ENCODE results near the gene EIF4H.
"Not testable (repeated sequence)": the region's sequence is repeated elsewhere in the genome, so short reads cannot be mapped to it uniquely, and the experiment has no call there.

EIF4H gene

DNA sequence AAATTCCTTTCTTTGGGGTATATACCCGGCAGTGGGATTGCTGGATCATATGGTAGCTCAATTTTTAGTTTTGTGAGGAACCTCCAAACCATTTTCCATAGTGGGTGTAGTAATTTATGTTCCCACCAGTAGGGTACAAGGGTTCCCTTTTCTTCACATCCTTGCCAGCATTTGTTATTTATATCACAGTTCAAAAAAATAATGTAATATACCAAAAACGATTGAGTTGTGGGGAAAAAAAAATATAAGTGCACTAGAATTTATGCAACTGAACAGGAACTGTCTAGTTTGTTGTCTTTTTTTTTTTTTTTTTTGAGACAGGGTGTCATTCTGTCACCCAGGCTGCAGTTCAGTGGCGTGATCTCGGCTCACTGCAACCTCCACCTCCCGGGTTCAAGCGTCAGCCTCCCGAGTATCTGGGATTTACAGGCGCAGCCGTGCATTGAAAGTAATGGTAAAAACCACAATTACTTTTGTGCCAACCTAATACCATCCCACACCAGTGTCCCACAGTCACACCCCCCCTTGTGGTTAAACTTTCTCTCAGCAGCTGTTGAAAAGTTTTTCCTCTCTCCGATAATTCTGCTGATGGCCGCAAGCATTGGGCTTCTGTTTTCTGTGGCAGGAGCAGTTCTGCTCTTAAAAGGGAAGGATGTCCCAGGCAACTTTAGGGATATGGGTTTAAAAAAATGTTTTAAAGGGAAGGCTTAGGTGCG, 28.8 kb downstream of the EIF4H start:
- no peak for DNase-seq

DNA sequence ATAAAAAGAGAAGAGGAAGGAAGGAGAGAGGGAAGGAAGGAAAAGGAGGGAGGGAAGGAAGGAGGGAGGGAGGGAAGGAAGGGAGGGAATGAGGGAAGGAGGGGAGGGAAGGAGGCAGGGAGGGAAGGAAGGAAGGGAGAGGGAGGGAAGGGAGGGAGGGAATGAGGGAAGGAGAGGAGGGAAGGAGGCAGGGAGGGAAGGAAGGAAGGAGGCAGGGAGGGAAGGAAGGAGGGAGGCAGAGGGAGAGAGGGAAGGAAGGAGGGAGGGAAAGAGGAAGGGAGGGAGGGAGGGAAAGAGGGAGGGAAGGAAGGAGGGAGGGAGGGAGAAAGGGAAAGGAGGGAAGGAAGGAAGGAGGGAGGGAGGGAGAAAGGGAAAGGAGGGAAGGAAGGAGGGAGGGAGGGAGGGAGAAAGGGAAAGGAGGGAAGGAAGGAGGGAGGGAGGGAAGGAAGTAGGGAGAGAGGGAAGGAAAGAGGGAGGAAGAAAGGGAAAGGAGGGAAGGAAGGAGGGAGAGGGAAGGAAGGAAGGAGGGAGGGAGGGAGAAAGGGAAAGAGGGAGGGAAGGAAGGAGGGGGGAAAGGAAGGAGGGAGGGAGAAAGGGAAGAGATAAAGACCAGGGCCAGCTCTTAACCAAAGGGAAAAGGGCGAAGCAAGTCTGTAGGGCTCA, 29.9 kb downstream of the EIF4H start:
- DNase-seq, result no peak

DNA sequence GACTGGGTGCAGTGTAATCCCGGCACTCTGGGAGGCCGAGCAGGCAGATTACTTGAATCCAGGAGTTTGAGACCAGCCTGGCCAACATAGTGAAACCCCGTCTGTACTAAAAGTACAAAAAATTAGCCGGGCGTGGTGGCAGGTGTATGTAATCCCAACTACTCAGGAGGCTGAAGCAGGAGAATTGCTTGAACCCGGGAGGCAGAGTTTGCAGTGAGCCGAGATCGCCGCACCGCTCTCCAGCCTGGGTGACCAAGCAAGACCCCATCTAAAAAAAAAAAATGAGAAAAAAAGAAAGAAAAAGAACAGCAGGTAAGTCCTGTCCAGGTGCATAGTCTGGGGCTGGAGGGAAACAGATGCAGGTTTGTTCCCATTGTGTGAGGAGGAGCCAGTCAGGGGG, 31.9 kb downstream of the EIF4H start:
- DNase-seq, result not testable (repeated sequence)

DNA sequence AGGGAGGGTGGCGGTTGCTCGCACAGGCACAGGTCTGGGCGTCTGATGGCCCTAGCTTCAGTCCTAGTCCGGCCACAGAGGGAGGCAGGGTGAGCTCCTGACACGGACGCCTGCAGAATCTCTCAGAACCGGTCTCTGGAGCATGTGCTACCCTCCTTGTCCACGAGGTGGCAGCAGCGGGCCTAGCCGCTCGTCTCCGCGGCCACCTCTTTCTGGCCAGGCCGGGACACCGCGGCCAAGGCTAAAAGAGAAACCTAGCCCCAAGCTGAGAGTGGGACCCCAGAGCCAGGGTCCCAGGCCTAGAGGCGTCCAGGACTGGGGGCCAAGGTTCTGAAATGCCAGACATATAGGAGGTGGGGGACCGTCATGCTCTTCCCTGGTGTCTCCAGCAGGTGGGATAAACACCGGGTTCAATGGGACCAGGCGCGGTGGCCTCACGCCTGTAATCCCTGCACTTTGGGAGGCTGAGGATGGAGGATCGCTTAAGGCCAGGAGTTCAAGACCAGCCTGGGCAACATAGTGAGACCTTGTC, 32.5 kb downstream of the EIF4H start:
- DNase-seq, result peak; percentile 93

DNA sequence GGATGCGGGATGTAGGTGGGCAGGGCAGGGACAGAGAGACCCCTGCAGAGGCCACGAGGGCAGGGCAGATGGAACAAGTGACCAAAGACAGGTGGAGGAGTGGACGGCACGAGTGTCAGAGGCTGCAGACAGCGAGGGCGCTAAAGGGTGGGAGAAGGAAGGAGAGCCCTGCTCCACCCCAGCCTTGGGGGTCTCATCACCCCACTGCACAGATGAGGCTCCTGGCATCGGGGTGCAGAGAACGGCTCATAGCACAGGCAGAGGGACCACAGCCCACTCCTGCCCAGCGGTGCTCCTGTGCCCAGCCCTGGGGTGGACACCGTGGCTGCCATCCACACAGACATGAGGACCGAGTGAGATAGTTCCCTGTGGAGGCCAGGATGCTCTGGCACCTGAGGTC, 33.4 kb downstream of the EIF4H start:
- no peak for DNase-seq

DNA sequence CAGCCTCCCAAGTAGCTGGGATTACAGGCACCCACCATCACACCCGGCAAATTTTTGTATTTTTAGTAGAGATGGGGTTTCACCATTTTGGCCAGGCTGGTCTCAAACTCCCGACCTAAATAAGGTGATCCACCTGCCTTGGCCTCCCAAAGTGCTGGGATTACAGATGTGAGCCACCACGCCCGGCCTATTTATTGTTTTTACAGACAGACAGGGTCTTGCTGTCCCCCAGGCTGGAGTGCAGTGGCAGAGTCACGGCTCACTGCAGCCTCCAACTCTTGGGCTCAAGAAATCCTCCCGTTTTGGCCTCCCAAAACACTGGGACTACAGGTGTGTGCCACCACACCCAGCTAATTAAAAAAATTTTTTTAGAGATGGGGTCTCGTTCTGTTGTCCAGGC, 34.1 kb downstream of the EIF4H start:
- not testable (repeated sequence) for DNase-seq

DNA sequence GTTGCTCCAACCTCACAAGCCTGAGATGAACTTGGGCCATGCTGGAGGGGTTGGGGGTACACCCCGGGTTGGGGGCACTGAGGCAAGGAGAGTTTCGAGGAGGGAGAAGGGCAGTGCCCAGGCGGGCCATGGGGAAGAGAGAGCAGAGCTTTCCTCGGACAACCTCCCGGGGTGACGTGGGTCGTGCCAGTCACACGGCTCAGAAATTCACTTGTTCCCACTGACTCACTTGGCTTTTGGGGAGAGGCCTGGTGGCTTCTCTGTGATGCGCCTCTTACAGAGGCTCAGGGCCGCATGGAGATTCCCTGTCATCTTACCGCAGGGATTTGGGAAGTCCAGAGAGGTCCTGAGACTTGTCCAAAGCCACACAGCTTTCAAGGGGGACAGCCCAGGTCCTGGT, 38.5 kb downstream of the EIF4H start:
- no peak for DNase-seq

DNA sequence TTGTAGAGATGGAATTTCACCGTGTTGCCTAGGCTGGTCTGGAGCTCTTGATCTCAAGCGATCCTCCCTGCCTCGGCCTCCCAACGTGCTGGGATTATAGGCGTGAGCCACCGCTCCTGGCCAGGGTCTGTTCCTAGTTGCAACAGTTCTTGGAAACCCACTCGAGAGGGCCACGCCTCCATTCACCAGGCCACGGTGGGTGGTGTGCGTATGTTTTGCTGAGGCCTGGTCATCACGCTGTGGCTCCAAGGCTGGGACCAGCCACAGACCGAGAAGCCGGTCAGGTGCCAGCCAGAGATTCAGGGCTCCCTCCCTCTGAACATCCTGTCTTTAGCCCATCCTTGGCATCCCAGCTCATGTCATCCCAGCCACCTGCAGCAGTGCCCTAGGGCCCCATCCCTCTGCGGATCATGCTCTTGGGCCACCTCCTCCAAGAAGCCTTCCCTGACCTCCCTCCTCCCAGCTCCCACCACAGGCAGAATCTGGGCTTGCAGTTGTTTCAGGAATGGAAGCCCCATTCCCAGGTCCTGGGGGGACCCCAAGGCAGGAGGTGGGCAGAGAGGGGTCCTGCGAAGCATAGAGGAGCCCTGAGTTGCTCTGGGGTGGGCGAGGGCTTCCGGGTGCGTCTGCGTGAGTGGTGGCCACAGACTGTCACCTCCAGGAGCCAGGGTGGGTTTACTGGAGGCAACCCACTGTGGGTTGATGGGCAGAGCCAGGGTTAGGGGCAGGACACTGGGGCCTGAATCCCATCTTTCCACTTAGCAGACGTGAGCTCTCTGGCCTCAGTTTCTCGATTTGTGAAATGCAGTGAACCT, 40.9 kb downstream of the EIF4H start:
- DNase-seq, result no peak

DNA sequence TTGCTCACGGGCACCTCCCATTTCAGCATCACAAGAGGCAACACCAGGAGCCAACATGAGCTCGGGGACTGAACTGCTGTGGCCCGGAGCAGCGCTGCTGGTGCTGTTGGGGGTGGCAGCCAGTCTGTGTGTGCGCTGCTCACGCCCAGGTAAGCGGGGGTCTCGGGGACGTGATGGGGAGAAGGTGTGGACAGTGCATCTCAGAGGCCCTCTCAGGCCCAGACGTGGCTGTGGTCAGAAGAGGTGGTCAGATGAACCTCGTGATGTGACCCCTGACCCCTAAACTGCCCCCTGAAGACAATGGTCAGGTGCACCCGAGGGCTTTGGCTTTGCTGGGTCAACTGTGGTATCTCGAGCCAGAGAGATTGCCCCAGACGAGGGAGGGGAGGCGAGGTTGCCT, 41.8 kb downstream of the EIF4H start:
- DNase-seq, result no peak

DNA sequence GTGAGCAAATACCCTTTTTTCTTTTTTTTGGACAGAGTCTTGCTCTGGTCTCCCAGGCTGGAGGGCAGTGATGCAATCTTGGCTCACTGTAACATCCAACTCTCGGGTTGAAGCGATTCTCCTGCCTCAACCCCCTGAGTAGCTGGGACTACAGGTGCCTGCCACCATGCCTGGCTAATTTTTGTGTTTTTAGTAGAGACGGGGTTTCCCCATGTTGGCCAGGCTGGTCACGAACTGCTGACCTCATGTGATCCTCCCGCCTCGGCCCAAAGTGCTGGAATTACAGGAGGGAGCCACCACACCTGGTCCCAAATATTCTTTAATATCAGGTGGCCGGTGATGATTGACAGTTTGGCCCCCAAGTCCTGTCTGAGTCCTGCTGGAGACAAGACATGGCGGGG, 42.2 kb downstream of the EIF4H start:
- DNase-seq, result no peak

DNA sequence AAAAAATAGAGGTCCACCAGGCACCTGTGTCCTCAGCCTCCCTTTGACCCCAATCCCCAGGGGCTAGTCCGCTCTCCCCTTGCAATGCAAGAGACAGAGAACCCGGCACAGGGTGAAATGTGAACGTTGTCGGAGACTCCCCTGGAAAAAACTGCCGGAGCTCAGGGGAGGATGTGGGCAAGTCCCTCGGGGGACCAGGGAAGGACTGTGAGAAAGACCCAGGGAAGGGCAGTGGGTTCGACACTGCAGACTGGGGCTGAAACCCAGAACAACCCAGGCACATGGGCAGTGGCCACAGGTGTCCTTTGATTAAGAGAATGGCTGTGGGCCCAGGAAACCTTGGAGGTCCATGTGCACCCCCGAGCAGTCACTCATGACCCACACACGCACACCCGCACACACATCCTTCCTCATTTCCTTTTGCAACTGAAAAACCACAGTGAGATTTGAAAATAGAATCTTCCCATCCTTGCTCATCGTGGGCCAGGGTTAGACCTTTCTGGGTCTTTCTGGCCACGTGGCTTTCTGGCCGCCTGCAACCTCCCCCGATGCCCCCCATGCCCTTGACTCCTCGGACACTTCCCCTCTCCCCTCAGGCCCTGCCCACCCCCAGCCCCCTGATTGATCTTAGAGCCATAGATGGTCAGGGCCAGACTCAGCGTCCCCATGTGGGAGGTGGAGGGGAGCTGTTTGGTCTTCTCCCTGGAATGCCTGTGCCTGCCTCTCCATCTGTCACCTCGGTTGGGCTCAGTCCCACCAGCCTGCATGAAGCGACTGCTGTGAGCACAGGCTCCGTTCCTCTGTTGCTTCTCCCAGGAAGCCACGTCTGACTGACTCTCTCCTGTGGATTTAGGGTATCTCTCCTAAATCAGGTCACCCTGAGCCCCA, 43.5 kb downstream of the EIF4H start:
- no peak for DNase-seq

DNA sequence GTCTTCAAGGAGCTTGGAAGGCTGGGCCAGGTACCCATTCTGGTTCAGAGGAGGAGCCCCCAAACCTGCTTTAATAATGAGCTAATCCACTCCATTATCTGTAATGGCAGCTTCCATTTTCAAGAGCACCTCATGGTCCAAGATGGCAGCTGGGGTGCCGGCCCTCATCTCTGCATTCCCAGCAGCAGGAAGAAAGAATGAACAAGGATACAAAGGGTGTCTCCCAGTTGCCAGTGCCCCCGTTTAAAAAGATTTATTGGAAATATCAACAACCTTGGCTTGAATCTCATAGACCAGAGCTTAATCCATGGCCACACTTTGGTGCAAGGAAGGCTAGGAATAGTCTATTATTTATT, 44.2 kb downstream of the EIF4H start:
- DNase-seq, result no peak

DNA sequence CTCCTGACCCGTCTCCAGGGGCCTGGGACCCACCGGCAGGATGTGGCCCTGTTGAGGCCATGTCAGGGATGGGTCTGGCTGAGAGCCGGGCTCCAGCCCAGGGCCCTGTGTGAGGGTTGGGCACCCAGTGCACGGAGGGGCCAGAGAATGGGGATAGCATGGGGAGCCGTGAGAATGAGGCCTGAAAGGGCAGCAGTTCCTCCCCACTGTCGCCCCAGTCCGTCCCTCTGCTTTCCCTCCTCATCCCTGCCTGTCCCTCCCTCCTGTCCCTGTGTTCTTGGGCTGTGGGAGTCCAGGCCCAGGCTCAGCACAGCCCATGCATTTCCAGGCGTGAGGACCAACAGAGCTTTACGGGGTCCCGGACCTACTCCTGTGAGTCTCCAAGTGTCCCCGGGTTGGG, 45.3 kb downstream of the EIF4H start:
- no peak for DNase-seq

DNA sequence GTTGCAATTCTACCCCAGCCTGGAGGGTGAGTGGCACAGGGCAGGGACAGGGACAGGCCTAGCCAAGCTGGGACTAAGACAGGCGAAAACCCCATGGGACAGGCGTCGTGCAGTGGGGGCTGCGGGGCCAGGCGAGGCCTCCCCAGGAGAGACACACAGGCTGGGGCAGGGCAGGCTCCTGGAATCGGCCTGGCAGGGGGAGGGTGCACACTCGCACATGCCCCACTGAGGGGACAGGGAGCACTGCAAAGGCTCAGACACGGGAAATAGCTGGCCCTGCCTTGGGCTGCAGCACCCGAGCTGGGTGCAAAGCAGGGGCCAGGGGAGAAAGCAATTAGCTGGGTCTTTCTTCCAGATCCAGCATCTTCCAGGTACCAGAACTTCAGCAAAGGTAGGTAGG, 46.1 kb downstream of the EIF4H start:
- DNase-seq, result no peak

DNA sequence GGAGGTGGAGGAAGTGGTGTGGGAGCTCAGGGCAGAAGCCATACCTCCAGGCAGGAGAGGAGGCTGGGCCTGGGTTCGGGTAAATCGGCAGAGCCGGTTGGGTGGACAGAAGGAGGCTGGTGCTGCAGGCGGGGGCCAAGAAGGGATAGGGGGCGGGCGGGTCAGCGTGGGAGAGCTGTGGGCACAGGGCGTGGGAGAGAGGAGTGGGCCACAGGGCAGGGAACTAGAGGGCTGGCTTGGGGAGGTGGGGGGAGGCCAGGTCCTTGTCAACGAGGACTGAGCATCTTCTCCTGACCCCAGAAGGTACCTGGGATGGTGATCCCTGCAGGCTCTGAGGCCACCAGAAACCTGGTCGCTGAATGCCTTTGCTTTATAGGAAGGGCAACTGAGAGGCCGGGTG, 47.6 kb downstream of the EIF4H start:
- DNase-seq, result no peak

DNA sequence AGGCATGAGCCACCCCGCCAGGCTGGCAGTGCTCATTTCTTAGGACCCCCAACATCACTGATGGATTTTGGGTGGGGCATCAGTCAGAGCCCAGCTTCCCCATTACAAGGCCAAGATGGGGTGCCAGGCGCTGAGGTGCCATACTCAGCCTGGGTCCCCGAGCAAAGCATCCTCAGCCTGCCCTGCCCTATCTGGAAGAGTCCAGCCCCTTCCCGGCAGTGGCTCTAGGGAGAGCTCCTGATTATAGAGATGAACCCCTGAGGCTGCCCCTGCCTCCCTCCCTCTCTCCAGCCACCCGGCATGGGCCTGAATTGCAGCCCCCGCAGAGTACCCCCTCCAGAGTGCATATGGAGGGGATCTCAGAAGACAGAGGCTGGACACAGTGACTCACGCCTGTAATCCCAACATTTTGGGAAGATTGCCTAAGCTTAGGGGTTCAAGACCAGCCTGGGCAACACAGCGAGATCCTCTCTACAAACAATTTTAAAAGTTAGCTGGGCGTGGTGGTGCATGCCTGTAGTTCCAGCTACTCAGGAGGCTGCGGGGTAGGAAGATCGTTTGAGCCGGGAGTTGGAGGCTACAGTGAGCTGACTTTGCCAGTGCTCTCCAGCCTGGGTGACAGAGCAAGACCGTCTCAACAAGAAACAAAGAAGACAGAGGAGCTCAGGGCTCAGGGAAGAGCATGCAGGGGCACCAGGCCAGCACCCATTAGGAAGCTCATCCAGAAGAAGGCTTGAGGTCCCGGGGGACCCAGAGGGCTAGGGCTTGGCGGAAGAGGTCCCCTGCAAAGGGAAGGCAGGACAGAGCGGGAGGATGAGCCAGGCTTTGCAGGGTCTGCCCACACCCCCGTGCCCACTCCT, 48.9 kb downstream of the EIF4H start:
- no peak for DNase-seq

DNA sequence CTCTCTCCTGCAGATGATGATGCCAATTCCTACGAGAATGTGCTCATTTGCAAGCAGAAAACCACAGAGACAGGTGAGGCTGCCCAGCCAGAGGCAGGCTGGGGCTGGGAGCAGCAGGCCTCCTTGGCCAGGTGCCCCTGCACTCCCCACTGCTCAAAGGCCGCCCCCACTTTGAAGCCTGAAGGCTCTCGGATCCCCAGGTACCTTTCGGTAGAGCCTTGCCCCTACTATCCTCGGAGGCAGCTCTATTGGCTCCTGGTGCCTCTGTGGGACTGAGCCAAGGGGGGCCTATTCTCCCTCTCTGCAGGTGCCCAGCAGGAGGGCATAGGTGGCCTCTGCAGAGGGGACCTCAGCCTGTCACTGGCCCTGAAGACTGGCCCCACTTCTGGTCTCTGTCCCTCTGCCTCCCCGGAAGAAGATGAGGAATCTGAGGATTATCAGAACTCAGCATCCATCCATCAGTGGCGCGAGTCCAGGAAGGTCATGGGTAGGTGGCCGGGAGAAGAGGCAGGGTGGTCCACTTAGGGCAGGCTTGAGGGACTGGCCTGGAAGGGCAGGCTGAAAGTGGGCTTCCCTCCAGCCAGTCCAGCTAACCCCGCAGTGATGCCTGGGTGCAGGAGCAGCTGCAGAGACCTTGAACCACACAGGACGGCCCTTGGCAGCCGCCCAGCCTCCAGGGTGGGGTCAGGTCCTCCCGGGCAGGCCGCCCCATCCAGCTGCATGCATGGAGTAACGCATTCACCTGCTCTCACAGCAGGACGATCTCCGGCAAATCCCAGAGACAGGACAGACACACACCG, 49.8 kb downstream of the EIF4H start:
- DNase-seq, result no peak

DNA sequence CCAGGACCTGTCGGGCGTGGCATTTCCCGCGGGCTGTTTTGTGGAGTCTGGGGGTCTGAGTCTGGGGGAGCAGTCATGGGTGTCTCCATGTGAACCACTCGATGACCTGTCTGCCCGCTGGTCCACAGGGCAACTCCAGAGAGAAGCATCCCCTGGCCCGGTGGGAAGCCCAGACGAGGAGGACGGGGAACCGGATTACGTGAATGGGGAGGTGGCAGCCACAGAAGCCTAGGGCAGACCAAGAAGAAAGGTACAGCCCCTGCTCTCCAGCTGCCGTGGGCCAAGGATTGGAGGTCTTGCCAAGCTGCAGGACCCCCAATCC, 50.3 kb downstream of the EIF4H start:
- no peak for DNase-seq

DNA sequence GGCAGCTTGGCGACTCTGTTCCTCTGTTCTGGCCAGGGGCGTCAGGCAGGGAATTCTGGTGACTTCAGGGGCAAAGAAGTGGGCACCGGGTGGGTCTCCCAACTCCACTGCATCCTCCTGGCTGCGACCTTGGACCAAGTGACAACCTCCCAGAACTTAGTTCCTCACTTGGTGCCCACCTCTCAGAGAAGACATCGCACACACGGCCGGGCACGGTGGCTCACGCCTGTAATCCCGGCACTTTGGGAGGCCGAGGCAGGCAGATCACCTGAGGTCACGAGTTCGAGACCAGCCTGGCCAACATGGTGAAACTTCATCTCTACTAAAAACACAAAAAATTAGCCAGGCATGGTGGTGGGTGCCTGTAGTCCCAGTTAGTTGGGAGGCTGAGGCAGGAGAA, 50.8 kb downstream of the EIF4H start:
- not testable (repeated sequence) for DNase-seq

DNA sequence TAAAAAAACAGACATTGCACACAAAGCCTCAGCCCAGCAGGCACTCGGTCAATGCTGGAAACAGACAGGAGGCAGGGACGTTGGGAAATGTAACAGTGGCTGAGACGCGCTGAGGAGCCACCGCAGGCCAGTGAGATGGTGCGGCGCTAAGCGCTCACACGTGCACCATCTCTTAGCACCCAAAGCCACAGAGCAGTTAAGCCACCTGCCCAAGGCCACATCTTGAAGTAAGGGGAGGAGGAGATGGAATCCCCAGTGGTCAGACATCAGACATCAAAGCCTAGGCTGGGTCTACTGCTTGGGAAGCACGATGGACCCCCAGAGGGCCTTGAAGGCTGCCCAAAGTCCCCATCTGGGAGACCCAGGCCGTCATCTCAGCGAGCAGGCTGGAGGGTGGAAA, 51.2 kb downstream of the EIF4H start:
- DNase-seq, result no peak

DNA sequence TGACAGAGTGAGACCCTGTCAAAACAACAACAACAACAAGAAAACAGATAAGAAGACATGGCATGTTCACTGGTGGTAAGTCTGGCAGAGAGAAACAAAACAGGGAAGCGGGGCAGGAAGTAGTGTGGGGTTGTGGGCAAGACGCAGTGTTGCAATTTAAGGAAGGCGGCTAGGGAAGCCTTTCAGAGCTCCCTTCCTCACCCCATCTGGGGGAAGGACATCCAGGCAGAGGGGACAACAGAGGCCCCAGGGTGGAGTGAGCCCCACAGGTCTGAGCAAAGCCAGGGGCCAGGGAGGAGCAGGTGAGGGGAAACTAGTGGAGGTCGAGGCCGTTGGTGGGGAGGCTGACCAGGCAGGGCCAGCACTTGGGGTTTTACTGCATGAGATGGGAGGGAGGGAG, 52.5 kb downstream of the EIF4H start:
- DNase-seq, result no peak

All from activated effector memory CD4-positive, alpha-beta T cell treated with anti-CD3 and anti-CD28 coated beads, Interleukin-2, amount 50 U/mL, for 16 hours (primary cell).